Suprapubic skin (tissue), 4 donors: ENCODE measurements around the gene TUBE1. TPM values are rescaled to one million over a fixed set of nuclear protein-coding genes. Genes with fewer than 3 reads are reported as not detected.
"Not testable (repeated sequence)": the region's sequence is repeated elsewhere in the genome, so short reads cannot be mapped to it uniquely, and the experiment has no call there.

Experiments
- DNase-seq, 2 donors: peaks; one replicate each; pipeline ENCODE4 v3.0.0-alpha.2; 2019; ENCODE audit warnings: low spot score in 2 of 2
- H3K27ac ChIP-seq: fragments of 200-600 bp; sonication (generic); one replicate; pipeline ENCODE4 v1.5.1; 2019
- H3K27me3 ChIP-seq: fragments of 200-600 bp; sonication (generic); one replicate; pipeline ENCODE4 v1.5.1; 2019
- H3K36me3 ChIP-seq: fragments of 200-600 bp; sonication (generic); one replicate; pipeline ENCODE4 v1.5.1; 2019
- H3K4me1 ChIP-seq: fragments of 200-600 bp; sonication (generic); one replicate; pipeline ENCODE4 v1.5.1; 2019
- H3K4me3 ChIP-seq: fragments of 200-600 bp; sonication (generic); one replicate; pipeline ENCODE4 v1.5.1; 2019; ENCODE audit warnings: mild to moderate bottlenecking
- H3K9me3 ChIP-seq: fragments of 200-600 bp; sonication (generic); one replicate; pipeline ENCODE4 v1.5.1; 2019
- CTCF ChIP-seq, 2 donors: fragments of 200-600 bp in 1 of 2; fragments of 450-650 bp in 1 of 2; sonication (generic) in 1 of 2; IDR thresholded peaks; one replicate each; pipeline ENCODE4 v1.5.1; 2016 to 2019; ENCODE audit warnings: antibody characterized with exemption in 2 of 2, mild to moderate bottlenecking in 1 of 2, moderate library complexity in 1 of 2
- EP300 ChIP-seq: sonication (generic); formaldehyde crosslinking; IDR thresholded peaks from one replicate; pipeline ENCODE4 v1.6.1; 2017; ENCODE audit warnings: antibody characterized with exemption
- POLR2A ChIP-seq, 2 donors: fragments of 450-650 bp; IDR thresholded peaks; one replicate each; pipeline ENCODE4 v1.6.1; 2017; ENCODE audit warnings: antibody characterized with exemption in 2 of 2, mild to moderate bottlenecking in 2 of 2, moderate library complexity in 2 of 2
- POLR2AphosphoS5 ChIP-seq, 3 donors: sonication (generic); formaldehyde crosslinking; IDR thresholded peaks; one replicate each; pipeline ENCODE4 v1.6.1; 2017; ENCODE audit warnings: antibody characterized with exemption in 3 of 3
- WGBS: methylation state at CpG from one replicate; pipeline ENCODE4 v1.1.5; 2018; 5-methylcytosine and 5-hydroxymethylcytosine counted together
- total RNA-seq, 4 donors: library from RNA; depleted of rRNA; stranded (reverse); fragments of >200 nt; gene quantifications; one replicate each; pipeline ENCODE4 v1.1.0, GENCODE V29; 2016

TUBE1 gene
- total RNA-seq, 4 donors from 2014 or later: 19.6 to 82.2 (median 31.2) TPM

GRCh38 chr6:112054555-112055190, 32.6 kb downstream of the TUBE1 start:
- H3K4me1 ChIP-seq: no peaks in the 10 kb centered on the region
- 37% methylated on average over 10 of the region's 10 CpGs for whole genome bisulfite sequencing
- H3K27ac ChIP-seq: no peak overlapping the region
- DNase-seq: no peak
- H3K9me3 ChIP-seq: no peaks in the 10 kb centered on the region
- H3K4me3 ChIP-seq: no peak overlapping the region
- no peaks in the 10 kb centered on the region for H3K36me3 ChIP-seq
- TF ChIP-seq EP300: no peak
- TF ChIP-seq POLR2A (IDR thresholded peaks at IDR 0.05): no peak
- TF ChIP-seq POLR2AphosphoS5 (IDR thresholded peaks at IDR 0.05): no peak
- TF ChIP-seq CTCF (IDR thresholded peaks at IDR 0.05): no peak
- no peaks in the 10 kb centered on the region for H3K27me3 ChIP-seq

GRCh38 chr6:112054001-112054400, 33.3 kb downstream of the TUBE1 start, which contains the start of gene CCN6:
Gene CCN6, plus strand, starts transcription at chr6:112054104. Its CDS starts 254 bp downstream, at chr6:112054358.
- H3K4me1 ChIP-seq: no peaks in the 10 kb centered on the region
- WGBS: 81% methylated on average over 12 of the region's 12 CpGs
- no peak for DNase-seq
- no peaks in the 10 kb centered on the region for H3K9me3 ChIP-seq
- no peak within 1 kb of the TSS for H3K4me3 ChIP-seq
- TF ChIP-seq POLR2A (IDR thresholded peaks at IDR 0.05) (no peak), POLR2AphosphoS5 (IDR thresholded peaks at IDR 0.05) (no peak), CTCF (IDR thresholded peaks at IDR 0.05) (no peak), EP300 (no peak)
- H3K27me3 ChIP-seq: no peaks in the 10 kb centered on the region
- H3K27ac ChIP-seq: no peak within 1 kb of the TSS
- H3K36me3 ChIP-seq: no peaks in the 10 kb centered on the region

- H3K4me3 ChIP-seq, H3K36me3 ChIP-seq: not testable (repeated sequence)
- 86% methylated on average over 4 of the region's 4 CpGs for WGBS
These were observed 36.0 kb downstream of the TUBE1 start for GRCh38 chr6:112051251-112051740.

GRCh38 chr6:112050429-112050828, 36.9 kb downstream of the TUBE1 start:
- no peak for DNase-seq
- 95% methylated on average over 5 of the region's 5 CpGs for WGBS

More at GRCh38 chr6:112051251-112051740, 36.0 kb downstream of the TUBE1 start:
- not testable (repeated sequence) for DNase-seq, H3K4me1 ChIP-seq, H3K27ac ChIP-seq, H3K27me3 ChIP-seq, H3K9me3 ChIP-seq

GRCh38 chr6:112049996-112050395, 37.3 kb downstream of the TUBE1 start:
- DNase-seq: no peak
- 92% methylated on average over 7 of the region's 7 CpGs for WGBS
- Histone ChIP-seq H3K4me3 (no peak overlapping the region), H3K27ac (no peak overlapping the region), H3K36me3 (no peaks in the 10 kb centered on the region), H3K9me3 (no peaks in the 10 kb centered on the region), H3K27me3 (no peaks in the 10 kb centered on the region), H3K4me1 (no peaks in the 10 kb centered on the region)
- no peak for TF ChIP-seq EP300
- TF ChIP-seq POLR2A (IDR thresholded peaks at IDR 0.05): no peak
- no peak for TF ChIP-seq CTCF (IDR thresholded peaks at IDR 0.05)
- TF ChIP-seq POLR2AphosphoS5 (IDR thresholded peaks at IDR 0.05): no peak

More at GRCh38 chr6:112050429-112050828, 36.9 kb downstream of the TUBE1 start:
- Histone ChIP-seq H3K4me3 (no peak overlapping the region), H3K27ac (no peak overlapping the region), H3K9me3 (no peaks in the 10 kb centered on the region), H3K27me3 (no peaks in the 10 kb centered on the region), H3K4me1 (no peaks in the 10 kb centered on the region), H3K36me3 (no peaks in the 10 kb centered on the region)
- no peak for TF ChIP-seq EP300
- no peak for TF ChIP-seq CTCF (IDR thresholded peaks at IDR 0.05)
- TF ChIP-seq POLR2AphosphoS5 (IDR thresholded peaks at IDR 0.05): no peak
- no peak for TF ChIP-seq POLR2A (IDR thresholded peaks at IDR 0.05)
